A549 (cell line): ENCODE results near the gene DOK4. TPM values are rescaled to one million over a fixed set of nuclear protein-coding genes. Genes with fewer than 3 reads are reported as not detected.

Experiments used
- ATAC-seq, 2 experiments: fragments of 200-7000 bp in 1 of 2; fragments of >200 bp in 1 of 2; cut with Nextera tagmentation in 1 of 2; cut with Tn5 transposase in 1 of 2; 3 replicates each; pipeline versions ENCODE4 v1.8.0 to v1.9.1; 2018 to 2020; ENCODE audit warnings: mild to moderate bottlenecking in 1 of 2, moderate library complexity in 1 of 2
- CTCF ChIA-PET: fragments of 300-600 bp; sonication (Branson Sonifier 250); formaldehyde crosslinking; extraction: SDS; loops from one replicate; lab custom pipeline; 2021; ENCODE audit warnings: antibody characterized with exemption, inconsistent platforms; lab: Yijun Ruan, JAX
- POLR2A ChIA-PET: fragments of 350-600 bp; formaldehyde crosslinking; extraction: SDS; loops from one replicate; lab custom pipeline; 2021; ENCODE audit warnings: antibody characterized with exemption, inconsistent platforms; lab: Yijun Ruan, JAX
- DNase-seq, 2 experiments: peaks; one replicate each; pipeline versions ENCODE4 v3.0.0 to v3.0.0-alpha.2; 2011 to 2016; ENCODE audit warnings: low read depth in 1 of 2, low spot score in 1 of 2
- FAIRE-seq: peaks from 2 replicates; lab custom pipeline; 2011; peaks lifted over from hg19 to GRCh38; lab: Jason Lieb, UNC
- H3K27ac ChIP-seq, 2 experiments: fragments of >200 bp; sonication (Bioruptor Twin); formaldehyde crosslinking; 3 replicates each; pipeline ENCODE4 v1.5.1; 2016 to 2017
- H3K4me1 ChIP-seq: fragments of >200 bp; sonication (Bioruptor Twin); formaldehyde crosslinking; 3 replicates; pipeline ENCODE4 v1.6.1; 2016
- H3K4me2 ChIP-seq: fragments of >200 bp; sonication (Bioruptor Twin); formaldehyde crosslinking; 3 replicates; pipeline ENCODE4 v1.6.1; 2016
- H3K4me3 ChIP-seq: fragments of >200 bp; sonication (Bioruptor Twin); formaldehyde crosslinking; 3 replicates; pipeline ENCODE4 v1.5.1; 2016
- H3K9me3 ChIP-seq: fragments of >200 bp; sonication (Bioruptor Twin); formaldehyde crosslinking; 3 replicates; pipeline ENCODE4 v1.6.1; 2016
- CBX2 ChIP-seq: fragments of 200-600 bp; sonication (generic); IDR thresholded peaks from 2 replicates; pipeline ENCODE4 v1.6.1; 2016; ENCODE audit warnings: low read depth, mild to moderate bottlenecking, borderline replicate concordance
- CBX8 ChIP-seq: fragments of 200-600 bp; sonication (generic); IDR thresholded peaks from 2 replicates; pipeline ENCODE4 v1.6.1; 2016
- CEBPB ChIP-seq, 2 experiments: fragments of >200 bp in 1 of 2; sonication (Bioruptor Twin) in 1 of 2; formaldehyde crosslinking in 1 of 2; IDR thresholded peaks; 2 replicates each; pipeline ENCODE4 v1.6.1; 2012 to 2016
- EP300 ChIP-seq, 2 experiments: fragments of >200 bp; sonication (Bioruptor Twin); formaldehyde crosslinking; IDR thresholded peaks; 2 replicates in 1 of 2; 3 replicates in 1 of 2; pipeline ENCODE4 v1.6.1; 2016 to 2017
- FOSL2 ChIP-seq, 2 experiments: fragments of 450-650 bp in 1 of 2; fragments of >200 bp in 1 of 2; sonication (Bioruptor Twin) in 1 of 2; formaldehyde crosslinking; IDR thresholded peaks; 2 replicates each; pipeline versions ENCODE4 v1.5.0 to v1.6.1; 2016 to 2020; ENCODE audit warnings: mild to moderate bottlenecking in 1 of 2, moderate library complexity in 1 of 2
- HEYL ChIP-seq: fragments of 250-450 bp; sonication (Bioruptor Pico); IDR thresholded peaks from 2 replicates; pipeline ENCODE4 v1.8.0; 2021; ENCODE audit warnings: mild to moderate bottlenecking, moderate library complexity
- HOXA7 ChIP-seq: fragments of 250-450 bp; sonication (Bioruptor Pico); IDR thresholded peaks from 2 replicates; pipeline ENCODE4 v1.5.0; 2020; ENCODE audit warnings: mild to moderate bottlenecking, moderate library complexity
- JUN ChIP-seq, 2 experiments: fragments of >200 bp; sonication (Bioruptor Twin); formaldehyde crosslinking; IDR thresholded peaks; 2 replicates in 1 of 2; 3 replicates in 1 of 2; pipeline ENCODE4 v1.6.1; 2016 to 2017
- KDM5A ChIP-seq: fragments of 200-600 bp; sonication (generic); IDR thresholded peaks from 2 replicates; pipeline ENCODE4 v1.6.1; 2016; ENCODE audit warnings: antibody characterized with exemption, mild to moderate bottlenecking
- MAZ ChIP-seq: fragments of 150-350 bp; IDR thresholded peaks from 2 replicates; pipeline ENCODE4 v1.6.1; 2014; ENCODE audit warnings: antibody characterized with exemption, low read depth, low read length, borderline replicate concordance
- NFE2L2 ChIP-seq: fragments of 150-350 bp; conservative IDR thresholded peaks from 2 replicates; pipeline ENCODE4 v1.6.1; 2014; ENCODE audit warnings: low read length
- POLR2A ChIP-seq: IDR thresholded peaks from 2 replicates; pipeline ENCODE4 v1.6.1; 2012; ENCODE audit warnings: mild to moderate bottlenecking, low read length
- POLR2AphosphoS2 ChIP-seq: conservative IDR thresholded peaks from 2 replicates; pipeline ENCODE4 v1.6.1; 2012; ENCODE audit warnings: low read length, improper control_type of control experiment, inconsistent platforms
- RAD21 ChIP-seq, 2 experiments: fragments of >200 bp in 1 of 2; sonication (Bioruptor Twin) in 1 of 2; formaldehyde crosslinking in 1 of 2; IDR thresholded peaks in 1 of 2; conservative IDR thresholded peaks in 1 of 2; 2 replicates in 1 of 2; 3 replicates in 1 of 2; pipeline ENCODE4 v1.6.1; 2012 to 2018; ENCODE audit warnings: inconsistent platforms in 1 of 2
- RCOR1 ChIP-seq: fragments of 150-350 bp; IDR thresholded peaks from 2 replicates; pipeline ENCODE4 v1.6.1; 2014; ENCODE audit warnings: antibody characterized with exemption, low read length, low read depth
- SMC3 ChIP-seq: fragments of >200 bp; sonication (Bioruptor Twin); formaldehyde crosslinking; IDR thresholded peaks from 3 replicates; pipeline ENCODE4 v1.6.1; 2018; ENCODE audit warnings: inconsistent platforms
- SREBF2 ChIP-seq: fragments of 450-650 bp; IDR thresholded peaks from 2 replicates; pipeline ENCODE4 v1.6.1; 2014; ENCODE audit warnings: mild to moderate bottlenecking, moderate library complexity
- TFCP2L1 ChIP-seq: fragments of 250-450 bp; sonication (Bioruptor Pico); IDR thresholded peaks from 2 replicates; pipeline ENCODE4 v1.5.0; 2021; ENCODE audit warnings: mild to moderate bottlenecking
- TP53 ChIP-seq: fragments of 250-450 bp; sonication (Bioruptor Pico); IDR thresholded peaks from 2 replicates; pipeline ENCODE4 v1.5.0; 2021; ENCODE audit warnings: mild to moderate bottlenecking, moderate library complexity
- ZFP36 ChIP-seq: fragments of 450-650 bp; IDR thresholded peaks from 2 replicates; pipeline ENCODE4 v1.6.1; 2014; ENCODE audit warnings: borderline replicate concordance; ENCODE audit not compliant: partially characterized antibody
- ZNF302 ChIP-seq: fragments of 250-450 bp; sonication (Bioruptor Pico); IDR thresholded peaks from 2 replicates; pipeline ENCODE4 v1.9.0; 2021; ENCODE audit warnings: inconsistent platforms, mild to moderate bottlenecking, moderate library complexity
- ZSCAN20 ChIP-seq: fragments of 250-450 bp; sonication (Bioruptor Pico); IDR thresholded peaks from 2 replicates; pipeline ENCODE4 v1.8.0; 2022; ENCODE audit warnings: mild to moderate bottlenecking, moderate library complexity
- WGBS: methylation state at CpG from one replicate; pipeline ENCODE4 v1.1.6; 2017; ENCODE audit errors: missing lambda C conversion rate; 5-methylcytosine and 5-hydroxymethylcytosine counted together
- polyA plus RNA-seq, 4 experiments: library from polyadenylated mRNA; depleted of rRNA in 3 of 4; stranded (reverse); fragments of >200 nt; fragmentation: RNase III in 1 of 4; extraction: RNeasy Plus Mini Kit Qiagen cat#74134 plus additional on column Dnase treatment in 1 of 4; gene quantifications; 2 replicates in 3 of 4; 3 replicates in 1 of 4; pipeline ENCODE4 v1.2.3, GENCODE V29; 2011 to 2017
- TF ChIP-seq, protein P1 (sequence below): fragments of 250-450 bp; sonication (Bioruptor Pico); IDR thresholded peaks from 2 replicates; pipeline ENCODE4 v1.5.0; 2020; ENCODE audit warnings: low read depth, mild to moderate bottlenecking, moderate library complexity
- TF ChIP-seq, protein P2 (sequence below): fragments of 450-650 bp; IDR thresholded peaks from 2 replicates; pipeline ENCODE4 v1.6.1; 2014; ENCODE audit warnings: antibody characterized with exemption
- TF ChIP-seq, protein P3 (sequence below): fragments of >200 bp; sonication (Bioruptor Twin); formaldehyde crosslinking; IDR thresholded peaks from 2 replicates; pipeline ENCODE4 v1.6.1; 2016
- TF ChIP-seq, protein P4 (sequence below): fragments of >200 bp; sonication (Bioruptor Twin); formaldehyde crosslinking; IDR thresholded peaks from 3 replicates; pipeline ENCODE4 v1.6.1; 2016

DOK4 gene
- polyA plus RNA-seq, 2 of the 4 experiments (the other 2 are of a cell fraction) = 70.3 to 85.4 TPM

DNA sequence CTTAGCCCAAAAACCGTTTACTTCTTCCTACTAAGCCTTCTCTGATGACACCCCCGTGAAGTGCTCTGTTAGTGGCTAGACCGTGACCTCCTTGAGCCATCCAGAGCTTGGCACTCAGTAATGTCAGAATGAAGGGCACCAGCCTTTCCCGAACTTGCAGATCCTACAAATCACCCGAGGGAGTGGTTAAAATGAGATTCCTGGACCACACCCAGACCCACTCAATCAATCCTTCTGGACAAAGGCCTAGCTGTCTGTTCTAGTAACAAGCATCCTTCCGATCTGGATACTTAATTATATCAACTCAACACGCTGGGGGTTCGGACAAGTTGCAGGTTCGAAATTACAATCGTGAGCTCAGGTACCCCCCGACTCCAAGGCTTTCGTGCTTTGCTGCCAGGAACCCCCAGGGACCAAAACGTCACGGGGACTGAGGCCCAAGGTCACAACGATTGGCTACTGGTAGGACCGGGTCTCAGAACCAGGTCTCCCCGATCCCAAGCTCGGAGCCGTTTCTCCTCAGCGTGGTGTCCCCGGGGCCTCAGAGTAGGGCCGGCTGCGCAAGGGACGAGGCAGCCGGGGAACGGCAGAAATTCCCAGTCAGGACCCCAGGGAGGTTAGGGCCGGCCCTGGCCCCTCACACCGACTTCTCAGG is 39.6 kb downstream of the DOK4 start:
- Histone ChIP-seq H3K27ac (peak overlapping the region; percentile 99), H3K9me3 (no peaks in the 10 kb centered on the region), H3K4me3 (peak overlapping the region; percentile 96), H3K4me2 (peak overlapping the region; percentile 97), H3K4me1 (peaks cover 27% of the 10 kb centered on the region)
- no peak for FAIRE-seq
- ChIA-PET POLR2A (interaction anchor here (0.6 to 1.9 kb wide), 18 partner anchors 8 to 261 kb away, joined by 3 to 21 read pairs (median 4); partner anchors contain the start of genes POLR2C, PSME3IP1 and RSPRY1), CTCF (interaction anchor here (0.9 to 3.3 kb wide), 11 partner anchors 7 to 146 kb away, joined by 3 to 20 read pairs (median 4); partner anchors contain the start of gene POLR2C)
- TF ChIP-seq TFCP2L1 (CRISPR knock-in tag) (0 out of 2 replicates have a peak, but pooled peaks have one; percentile 33), MAZ (no peak)
- peak; percentile 29 to 35 for DNase-seq
- peak; percentile 51 to 59 for ATAC-seq
- WGBS = 6% methylated on average over 12 of the region's 28 CpGs

DNA sequence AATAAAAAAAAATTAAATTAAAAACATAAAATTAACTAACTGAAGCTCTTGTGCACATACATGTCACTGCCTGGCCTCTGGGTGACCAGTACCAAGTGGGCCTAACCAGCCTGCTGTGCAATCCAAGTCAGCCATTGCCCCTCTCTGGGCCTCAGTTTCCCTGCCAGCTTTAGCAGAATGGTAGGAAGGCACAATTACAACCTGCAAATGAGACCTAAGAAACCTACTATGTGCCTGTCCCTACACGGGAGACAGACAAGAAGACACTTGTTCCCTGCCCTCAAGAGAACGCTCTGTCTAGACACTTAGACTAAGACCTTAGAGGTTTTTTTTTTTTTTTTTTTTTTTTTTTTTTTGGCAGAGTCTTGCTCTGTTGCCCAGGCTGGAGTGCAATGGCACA is 40.8 kb downstream of the DOK4 start:
- H3K9me3 ChIP-seq = no peaks in the 10 kb centered on the region
- WGBS = 96% methylated on average over 2 of the region's 2 CpGs
- H3K27ac ChIP-seq = no peak overlapping the region
- peaks cover 27% of the 10 kb centered on the region for H3K4me1 ChIP-seq
- H3K4me2 ChIP-seq = peak overlapping the region; percentile 97; the same call in 2 of the 3 replicates
- no peak for ATAC-seq
- POLR2A ChIA-PET = no interaction called here
- CTCF ChIA-PET = interaction anchor here (1.0 to 3.3 kb wide), 4 partner anchors 9 to 145 kb away, joined by 3 to 20 read pairs (median 10); no protein-coding TSS in a partner anchor
- H3K4me3 ChIP-seq = no peak overlapping the region; the same call in 2 of the 3 replicates
- DNase-seq = no peak
- TF ChIP-seq POLR2A = no peak
- no peak for TF ChIP-seq RAD21 (conservative IDR thresholded peaks at IDR 0.05 in 1 of 2, IDR thresholded peaks at IDR 0.05 in 1 of 2)
- TF ChIP-seq JUN (IDR thresholded peaks at IDR 0.05) = no peak
- no peak for TF ChIP-seq HOXA7
- TF ChIP-seq KDM5A = no peak
- no peak for TF ChIP-seq TP53
- TF ChIP-seq, protein P1, sequence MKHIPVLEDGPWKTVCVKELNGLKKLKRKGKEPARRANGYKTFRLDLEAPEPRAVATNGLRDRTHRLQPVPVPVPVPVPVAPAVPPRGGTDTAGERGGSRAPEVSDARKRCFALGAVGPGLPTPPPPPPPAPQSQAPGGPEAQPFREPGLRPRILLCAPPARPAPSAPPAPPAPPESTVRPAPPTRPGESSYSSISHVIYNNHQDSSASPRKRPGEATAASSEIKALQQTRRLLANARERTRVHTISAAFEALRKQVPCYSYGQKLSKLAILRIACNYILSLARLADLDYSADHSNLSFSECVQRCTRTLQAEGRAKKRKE (CRISPR knock-in tag) = no peak
- no peak for TF ChIP-seq CEBPB (IDR thresholded peaks at IDR 0.05)
- no peak for TF ChIP-seq NFE2L2
- TF ChIP-seq, protein P2, sequence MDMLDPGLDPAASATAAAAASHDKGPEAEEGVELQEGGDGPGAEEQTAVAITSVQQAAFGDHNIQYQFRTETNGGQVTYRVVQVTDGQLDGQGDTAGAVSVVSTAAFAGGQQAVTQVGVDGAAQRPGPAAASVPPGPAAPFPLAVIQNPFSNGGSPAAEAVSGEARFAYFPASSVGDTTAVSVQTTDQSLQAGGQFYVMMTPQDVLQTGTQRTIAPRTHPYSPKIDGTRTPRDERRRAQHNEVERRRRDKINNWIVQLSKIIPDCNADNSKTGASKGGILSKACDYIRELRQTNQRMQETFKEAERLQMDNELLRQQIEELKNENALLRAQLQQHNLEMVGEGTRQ = no peak
- TF ChIP-seq ZFP36 = no peak
- no peak for TF ChIP-seq RCOR1
- TF ChIP-seq, protein P3, sequence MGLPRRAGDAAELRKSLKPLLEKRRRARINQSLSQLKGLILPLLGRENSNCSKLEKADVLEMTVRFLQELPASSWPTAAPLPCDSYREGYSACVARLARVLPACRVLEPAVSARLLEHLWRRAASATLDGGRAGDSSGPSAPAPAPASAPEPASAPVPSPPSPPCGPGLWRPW = no peak
- no peak for TF ChIP-seq EP300 (IDR thresholded peaks at IDR 0.05)
- TF ChIP-seq CBX8 = no peak
- TF ChIP-seq POLR2AphosphoS2 = no peak
- no peak for FAIRE-seq

DNA sequence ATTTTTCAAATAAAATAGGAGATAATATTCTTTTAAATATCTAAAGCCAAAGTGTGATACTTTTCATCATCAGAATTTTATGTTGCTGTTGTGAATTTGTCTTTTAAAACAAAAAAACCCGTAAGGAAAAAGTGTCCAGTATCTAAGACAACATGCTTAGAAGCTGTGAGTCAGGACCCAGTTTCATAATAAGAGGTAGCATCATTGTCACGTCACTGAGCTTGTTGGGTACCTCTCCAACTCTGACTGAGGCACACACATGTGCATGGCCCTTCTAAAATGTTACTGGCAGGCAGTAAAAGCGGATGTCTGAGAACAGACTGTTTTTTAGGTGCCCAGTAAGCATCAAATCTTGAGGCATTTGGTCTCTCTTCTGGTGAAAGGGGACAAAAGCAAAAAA is 41.6 kb downstream of the DOK4 start:
- no peak for DNase-seq
- no peak overlapping the region for H3K27ac ChIP-seq
- 83% methylated on average over 3 of the region's 3 CpGs for WGBS
- ChIA-PET CTCF (interaction anchor here (1.0 to 5.3 kb wide), 8 partner anchors 8 to 144 kb away, joined by 3 to 30 read pairs (median 10); partner anchors contain the start of gene POLR2C), POLR2A (interaction anchor here (1.2 kb wide), 1 partner anchor 18 kb away, joined by 3 read pairs; the partner anchor contains the start of gene POLR2C)
- no peak overlapping the region for H3K4me2 ChIP-seq
- FAIRE-seq = no peak
- no peak overlapping the region for H3K4me3 ChIP-seq
- H3K4me1 ChIP-seq = peaks cover 27% of the 10 kb centered on the region
- no peak for ATAC-seq
- H3K9me3 ChIP-seq = no peaks in the 10 kb centered on the region
- no peak for TF ChIP-seq POLR2AphosphoS2
- no peak for TF ChIP-seq ZNF302 (CRISPR knock-in tag)
- no peak for TF ChIP-seq ZSCAN20 (CRISPR knock-in tag)
- TF ChIP-seq MAZ = no peak
- TF ChIP-seq FOSL2 (IDR thresholded peaks at IDR 0.05) = no peak
- no peak for TF ChIP-seq FOSL2 (CRISPR knock-in tag; IDR thresholded peaks at IDR 0.05)
- TF ChIP-seq NFE2L2 = no peak
- TF ChIP-seq, protein P3 = no peak
- TF ChIP-seq CBX2 = no peak
- TF ChIP-seq, protein P4, sequence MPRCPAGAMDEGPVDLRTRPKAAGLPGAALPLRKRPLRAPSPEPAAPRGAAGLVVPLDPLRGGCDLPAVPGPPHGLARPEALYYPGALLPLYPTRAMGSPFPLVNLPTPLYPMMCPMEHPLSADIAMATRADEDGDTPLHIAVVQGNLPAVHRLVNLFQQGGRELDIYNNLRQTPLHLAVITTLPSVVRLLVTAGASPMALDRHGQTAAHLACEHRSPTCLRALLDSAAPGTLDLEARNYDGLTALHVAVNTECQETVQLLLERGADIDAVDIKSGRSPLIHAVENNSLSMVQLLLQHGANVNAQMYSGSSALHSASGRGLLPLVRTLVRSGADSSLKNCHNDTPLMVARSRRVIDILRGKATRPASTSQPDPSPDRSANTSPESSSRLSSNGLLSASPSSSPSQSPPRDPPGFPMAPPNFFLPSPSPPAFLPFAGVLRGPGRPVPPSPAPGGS = no peak
- no peak for TF ChIP-seq POLR2A
- no peak for TF ChIP-seq RCOR1
- no peak for TF ChIP-seq HEYL (CRISPR knock-in tag)
- TF ChIP-seq SMC3 = no peak
- TF ChIP-seq HOXA7 = no peak
- TF ChIP-seq, protein P2 = no peak
- TF ChIP-seq SREBF2 = no peak
